Stimulated activated effector memory CD8-positive, alpha-beta T cell treated with anti-CD3 and anti-CD28 coated beads, Interleukin-12 subunit alpha, Interleukin-12 subunit beta, amount 100 ng/mL, for 72 hours (primary cell): ENCODE data around the gene LMOD2.

ENCODE experiments used
- ATAC-seq: fragments of 150-1000 bp; cut with Tn5 transposase; 2 replicates; pipeline ENCODE4 v1.10.0; 2021
- DNase-seq, 2 donors: peaks; one replicate each; pipeline ENCODE4 v3.0.0; 2021 to 2022; ENCODE audit warnings: low spot score in 2 of 2
- H3K27ac Mint-ChIP-seq: one replicate; pipeline ENCODE4 v1.8.0; 2022; ENCODE audit warnings: mild to moderate bottlenecking, mixed read lengths
- H3K36me3 Mint-ChIP-seq: one replicate; pipeline ENCODE4 v1.8.0; 2022; ENCODE audit warnings: mild to moderate bottlenecking, mixed read lengths
- H3K4me1 Mint-ChIP-seq: one replicate; pipeline ENCODE4 v1.8.0; 2022; ENCODE audit warnings: mixed read lengths
- H3K4me3 Mint-ChIP-seq: one replicate; pipeline ENCODE4 v1.8.0; 2022; ENCODE audit warnings: mild to moderate bottlenecking, mixed read lengths
- H3K9me3 Mint-ChIP-seq: one replicate; pipeline ENCODE4 v1.8.0; 2022; ENCODE audit warnings: mixed read lengths

The LMOD2 gene

GRCh38 chr7:123655614-123656013 is at the start of gene LMOD2:
LMOD2 (plus strand) TSS chr7:123655866; CDS start chr7:123655964, 98 bp downstream.
- no peaks in the 10 kb centered on the region for H3K36me3 Mint-ChIP-seq
- DNase-seq = no peak
- H3K27ac Mint-ChIP-seq = no peak within 1 kb of the TSS

DNA sequence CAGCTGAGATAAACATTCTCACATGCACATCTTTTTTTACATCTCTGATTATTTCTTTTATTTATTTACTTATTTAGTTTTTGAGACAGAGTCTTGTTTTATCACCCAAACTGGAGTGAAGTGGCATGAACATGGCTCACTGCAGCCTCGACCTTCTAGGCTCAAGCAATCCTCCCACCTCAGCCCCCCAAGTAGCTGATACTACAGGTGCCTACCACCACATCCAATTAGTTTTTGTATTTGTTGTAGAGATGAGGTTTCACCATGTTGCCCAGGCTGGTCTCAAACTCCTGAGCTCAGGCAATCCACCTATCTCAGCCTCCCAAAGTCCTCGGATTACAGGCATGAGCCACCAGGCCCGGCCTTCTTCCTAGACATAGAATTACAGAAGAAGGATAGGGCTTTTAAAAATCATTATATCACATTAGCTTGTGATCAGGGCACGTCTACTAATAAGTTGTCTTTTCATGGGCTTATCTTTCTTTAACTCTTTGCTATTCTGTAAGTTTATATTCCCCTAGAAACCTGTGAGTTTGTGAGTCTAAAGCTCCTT is 48.2 kb upstream of the LMOD2 start:
- no peak overlapping the region for H3K4me3 Mint-ChIP-seq
- H3K27ac Mint-ChIP-seq = no peak overlapping the region
- no peaks in the 10 kb centered on the region for H3K9me3 Mint-ChIP-seq
- DNase-seq (no peak), ATAC-seq (no peak)
- H3K4me1 Mint-ChIP-seq = no peaks in the 10 kb centered on the region
- H3K36me3 Mint-ChIP-seq = no peaks in the 10 kb centered on the region

More at GRCh38 chr7:123655614-123656013, at the start of gene LMOD2:
- ATAC-seq = no peak
- Mint-ChIP-seq H3K9me3 (no peaks in the 10 kb centered on the region), H3K4me1 (no peaks in the 10 kb centered on the region), H3K4me3 (no peak within 1 kb of the TSS)

DNA sequence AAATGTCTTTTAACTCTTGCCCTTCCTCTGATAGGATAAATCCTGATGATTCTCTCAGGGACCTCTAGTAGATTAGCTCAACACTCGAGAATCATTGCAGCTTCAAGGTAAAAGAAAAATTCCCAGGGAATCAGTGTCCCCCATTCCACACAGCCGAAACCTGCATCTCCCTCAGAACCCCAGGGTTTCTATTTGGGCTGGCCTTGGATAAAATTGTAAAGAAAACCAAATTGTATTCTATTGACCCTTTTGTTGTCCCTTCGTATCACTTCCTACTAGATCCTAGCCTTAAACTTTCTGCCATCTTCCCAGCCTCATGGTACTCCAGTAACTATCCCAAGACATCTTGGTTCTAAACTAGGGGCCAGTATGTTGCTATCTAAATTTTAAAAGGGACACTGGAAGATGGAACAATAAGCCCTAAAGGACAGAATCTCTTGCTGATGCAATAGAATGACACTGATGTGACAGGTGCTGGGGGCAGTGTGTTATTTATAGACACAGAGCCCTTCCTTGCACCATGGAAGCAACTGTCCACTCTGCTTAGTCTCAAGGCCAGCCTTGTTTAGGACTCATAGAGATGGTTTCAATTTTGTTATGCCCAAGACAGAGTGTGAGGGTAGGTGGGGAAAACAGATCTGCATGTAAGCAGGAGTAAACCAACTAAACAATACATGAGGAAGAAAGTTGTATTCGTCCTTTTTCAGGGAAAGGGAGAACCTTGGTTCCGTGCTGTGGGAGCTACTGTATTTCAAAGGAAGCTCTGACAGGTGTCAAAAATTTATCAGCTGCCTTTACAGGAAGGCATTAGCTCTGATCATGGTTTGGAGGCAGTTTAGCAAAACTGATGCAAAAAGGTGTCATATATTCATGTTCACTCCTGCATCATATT is 46.4 kb upstream of the LMOD2 start:
- no peak for ATAC-seq
- no peak overlapping the region for H3K27ac Mint-ChIP-seq
- no peaks in the 10 kb centered on the region for H3K9me3 Mint-ChIP-seq
- H3K4me3 Mint-ChIP-seq = no peak overlapping the region
- H3K4me1 Mint-ChIP-seq = no peaks in the 10 kb centered on the region
- DNase-seq = no peak
- no peaks in the 10 kb centered on the region for H3K36me3 Mint-ChIP-seq

DNA sequence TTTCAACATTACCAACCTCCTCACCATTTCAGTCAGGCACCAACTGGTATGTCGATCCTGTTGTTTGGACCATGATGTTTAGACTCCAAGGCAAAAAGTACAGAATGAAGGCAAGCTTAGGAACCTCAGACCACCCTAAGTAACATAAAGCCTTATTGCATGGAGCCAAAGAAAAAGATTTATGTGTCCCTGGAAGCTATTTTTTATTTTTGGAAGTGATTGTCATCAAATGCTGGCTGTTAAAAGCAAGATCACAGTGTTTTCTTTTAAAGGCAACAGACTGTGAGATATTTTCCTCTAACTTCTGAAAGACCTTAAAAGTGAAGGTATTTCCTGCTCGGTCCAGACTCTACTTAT is 45.8 kb upstream of the LMOD2 start:
- DNase-seq (no peak), ATAC-seq (no peak)
- Mint-ChIP-seq H3K36me3 (no peaks in the 10 kb centered on the region), H3K27ac (no peak overlapping the region), H3K4me1 (no peaks in the 10 kb centered on the region), H3K9me3 (no peaks in the 10 kb centered on the region), H3K4me3 (no peak overlapping the region)

DNA sequence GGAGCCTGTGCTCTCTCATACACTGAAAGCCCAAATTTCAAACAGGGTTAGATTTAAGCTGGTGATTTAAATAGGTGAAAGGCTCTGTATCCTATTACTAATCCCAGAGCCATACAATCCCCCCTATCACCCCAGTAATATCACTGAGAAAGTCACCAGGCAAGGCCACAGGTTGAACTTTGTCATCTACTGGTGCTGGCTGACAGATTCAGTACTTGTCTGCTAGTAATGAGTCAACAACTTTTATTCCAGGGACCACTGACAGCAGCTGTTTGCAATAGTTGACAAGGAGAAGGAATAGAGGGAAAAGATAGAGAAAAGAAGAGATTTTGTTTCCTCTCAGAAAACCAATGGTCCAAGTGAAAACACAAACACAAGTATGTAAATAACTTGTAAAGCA is 43.6 kb upstream of the LMOD2 start:
- Mint-ChIP-seq H3K4me1 (no peaks in the 10 kb centered on the region), H3K36me3 (no peaks in the 10 kb centered on the region), H3K4me3 (no peak overlapping the region), H3K27ac (no peak overlapping the region), H3K9me3 (no peaks in the 10 kb centered on the region)
- DNase-seq (no peak), ATAC-seq (no peak)

DNA sequence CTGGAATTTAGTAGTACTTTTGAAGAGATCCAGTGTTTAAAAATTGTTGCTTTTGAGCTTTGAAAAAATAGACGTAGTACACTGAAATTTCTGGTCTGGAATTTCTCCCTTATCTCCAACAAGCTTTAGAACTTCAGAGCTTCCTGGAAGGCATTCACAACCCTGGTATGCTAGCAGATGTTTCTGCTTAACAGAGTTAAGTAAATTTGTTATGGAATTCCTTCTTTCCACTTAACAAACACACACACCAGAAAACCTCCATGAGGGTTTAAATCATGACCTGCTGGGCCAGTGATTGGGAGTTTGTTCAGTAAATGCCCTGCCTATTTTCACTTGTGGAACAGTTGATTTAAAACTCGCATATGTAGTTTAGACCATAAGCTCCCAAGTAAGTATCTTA is 40.3 kb upstream of the LMOD2 start:
- no peak for DNase-seq
- no peaks in the 10 kb centered on the region for H3K4me1 Mint-ChIP-seq
- H3K27ac Mint-ChIP-seq = no peak overlapping the region
- no peak overlapping the region for H3K4me3 Mint-ChIP-seq
- H3K9me3 Mint-ChIP-seq = no peaks in the 10 kb centered on the region
- no peaks in the 10 kb centered on the region for H3K36me3 Mint-ChIP-seq
- no peak for ATAC-seq

GRCh38 chr7:123616223-123616622 is 39.4 kb upstream of the LMOD2 start:
- Mint-ChIP-seq H3K27ac (no peak overlapping the region), H3K36me3 (no peaks in the 10 kb centered on the region), H3K4me1 (no peaks in the 10 kb centered on the region), H3K4me3 (no peak overlapping the region), H3K9me3 (no peaks in the 10 kb centered on the region)
- ATAC-seq = no peak
- no peak for DNase-seq

- no peak for DNase-seq
- H3K36me3 Mint-ChIP-seq = no peaks in the 10 kb centered on the region
- ATAC-seq = no peak
- no peak overlapping the region for H3K4me3 Mint-ChIP-seq
- H3K9me3 Mint-ChIP-seq = no peaks in the 10 kb centered on the region
- H3K27ac Mint-ChIP-seq = no peak overlapping the region
- no peaks in the 10 kb centered on the region for H3K4me1 Mint-ChIP-seq
Measured at GRCh38 chr7:123621707-123622106, 34.0 kb upstream of the LMOD2 start.

- Mint-ChIP-seq H3K27ac (no peak overlapping the region), H3K4me1 (no peaks in the 10 kb centered on the region), H3K36me3 (no peaks in the 10 kb centered on the region), H3K9me3 (no peaks in the 10 kb centered on the region), H3K4me3 (no peak overlapping the region)
- ATAC-seq (no peak), DNase-seq (no peak)
Measured at GRCh38 chr7:123622660-123623386, 32.8 kb upstream of the LMOD2 start.

- Mint-ChIP-seq H3K4me3 (no peak overlapping the region), H3K4me1 (no peaks in the 10 kb centered on the region), H3K36me3 (no peaks in the 10 kb centered on the region), H3K9me3 (no peaks in the 10 kb centered on the region), H3K27ac (no peak overlapping the region)
- ATAC-seq (peak; percentile 69), DNase-seq (peak; percentile 62 to 83)
Measured at GRCh38 chr7:123624527-123625183, 31.0 kb upstream of the LMOD2 start.

DNA sequence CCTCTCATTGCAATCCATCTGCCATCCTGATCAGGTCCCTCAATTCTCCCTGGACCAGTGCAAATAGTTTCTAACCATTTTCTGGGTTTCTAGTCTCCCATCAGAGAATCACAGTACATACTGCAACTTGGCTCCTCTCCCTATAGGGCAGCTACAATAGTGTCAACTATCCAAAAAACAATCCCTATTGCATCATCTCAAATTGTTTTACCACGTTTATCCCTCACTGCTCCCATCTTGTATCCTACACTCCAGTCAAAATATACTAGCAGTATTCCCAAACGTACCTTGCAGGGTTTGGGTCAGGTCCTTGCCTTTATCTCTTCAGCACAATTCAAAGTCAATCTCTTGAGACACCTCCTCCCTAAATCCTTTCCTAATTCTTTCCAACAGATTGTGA is 30.4 kb upstream of the LMOD2 start:
- Mint-ChIP-seq H3K4me1 (no peaks in the 10 kb centered on the region), H3K27ac (no peak overlapping the region), H3K36me3 (no peaks in the 10 kb centered on the region), H3K4me3 (no peak overlapping the region), H3K9me3 (no peaks in the 10 kb centered on the region)
- DNase-seq = no peak
- ATAC-seq = no peak

GRCh38 chr7:123627851-123628250 is 27.8 kb upstream of the LMOD2 start:
- DNase-seq (no peak), ATAC-seq (no peak)
- H3K4me3 Mint-ChIP-seq = no peak overlapping the region
- no peaks in the 10 kb centered on the region for H3K9me3 Mint-ChIP-seq
- H3K36me3 Mint-ChIP-seq = no peaks in the 10 kb centered on the region
- H3K27ac Mint-ChIP-seq = no peak overlapping the region
- H3K4me1 Mint-ChIP-seq = no peaks in the 10 kb centered on the region

DNA sequence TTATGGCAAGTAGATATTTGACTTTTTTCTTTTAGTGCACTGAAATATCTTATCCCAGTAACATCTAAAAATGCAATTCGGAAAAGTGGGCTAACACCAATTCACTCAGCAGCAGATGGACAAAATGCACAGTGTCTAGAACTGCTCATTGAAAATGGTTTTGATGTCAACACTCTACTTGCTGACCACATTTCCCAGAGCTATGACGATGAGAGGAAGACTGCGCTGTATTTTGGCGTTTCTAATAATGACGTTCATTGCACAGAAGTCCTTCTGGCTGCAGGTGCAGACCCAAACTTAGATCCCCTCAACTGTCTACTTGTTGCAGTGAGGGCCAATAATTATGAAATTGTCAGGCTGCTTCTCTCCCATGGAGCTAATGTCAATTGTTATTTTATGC is 26.8 kb upstream of the LMOD2 start:
- H3K4me3 Mint-ChIP-seq = no peak overlapping the region
- no peaks in the 10 kb centered on the region for H3K36me3 Mint-ChIP-seq
- no peaks in the 10 kb centered on the region for H3K9me3 Mint-ChIP-seq
- no peak for DNase-seq
- H3K27ac Mint-ChIP-seq = no peak overlapping the region
- no peak for ATAC-seq
- no peaks in the 10 kb centered on the region for H3K4me1 Mint-ChIP-seq

GRCh38 chr7:123629281-123629680 is 26.4 kb upstream of the LMOD2 start:
- Mint-ChIP-seq H3K4me3 (no peak overlapping the region), H3K36me3 (no peaks in the 10 kb centered on the region), H3K27ac (no peak overlapping the region), H3K4me1 (no peaks in the 10 kb centered on the region), H3K9me3 (no peaks in the 10 kb centered on the region)
- no peak for ATAC-seq
- no peak for DNase-seq

DNA sequence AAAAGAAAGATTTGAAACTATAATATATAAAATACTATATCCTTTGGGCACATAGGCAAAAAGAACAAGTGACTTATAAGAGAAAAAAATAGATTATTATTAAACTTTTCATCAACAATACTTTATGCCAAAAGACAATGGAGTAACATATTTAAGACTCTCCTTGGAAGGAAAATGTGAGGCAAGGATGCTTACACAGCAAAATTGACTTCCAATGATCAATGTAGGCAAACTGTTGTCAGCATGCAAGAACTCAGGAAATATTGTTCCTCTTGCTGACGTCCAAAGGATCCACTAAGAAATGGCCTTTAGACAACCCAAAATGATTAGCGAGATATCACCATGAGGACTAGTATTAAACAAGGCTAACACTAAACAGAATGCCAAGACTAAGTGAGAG is 22.9 kb upstream of the LMOD2 start:
- Mint-ChIP-seq H3K27ac (no peak overlapping the region), H3K4me1 (no peaks in the 10 kb centered on the region), H3K9me3 (no peaks in the 10 kb centered on the region), H3K4me3 (no peak overlapping the region), H3K36me3 (no peaks in the 10 kb centered on the region)
- DNase-seq (no peak), ATAC-seq (no peak)
